ENCODE data around the gene DELE1. TPM values are rescaled to one million over a fixed set of nuclear protein-coding genes. Genes with fewer than 3 reads are reported as not detected.

DELE1 gene
- total RNA-seq: 75.1 and 81.5 TPM in 2 replicates

GRCh38 chr5:141923448-141924313, at the start of gene DELE1:
Gene DELE1 (plus strand): TSS chr5:141923871. CDS start chr5:141923942, 71 bp downstream.

GRCh38 chr5:141878186-141878710, 45.4 kb upstream of the DELE1 start, which contains the start of gene PCDH1:
Gene PCDH1 (minus strand): TSS chr5:141878410. CDS start chr5:141878262, 148 bp downstream.

GRCh38 chr5:141958113-141958512, 34.4 kb downstream of the DELE1 start, which contains the start of gene PCDH12:
Gene PCDH12 (minus strand): TSS chr5:141958202. CDS start chr5:141957851, 351 bp downstream.

GRCh38 chr5:141968914-141969608, 45.4 kb downstream of the DELE1 start, which contains the start of gene RNF14:
Gene RNF14 (plus strand): TSS chr5:141969105. CDS start chr5:141973589, 4,484 bp downstream.

Other genes with a start within 250 kb of the DELE1 start
- gene ARAP3, start 241.6 kb upstream of the DELE1 start, total RNA-seq: 45.8 and 84.3 TPM in 2 replicates
- 211 and 312 TPM in 2 replicates for gene PCDH1, start 45.5 kb upstream of the DELE1 start, total RNA-seq
- gene PCDH12, start 34.3 kb downstream of the DELE1 start, total RNA-seq: 32.7 and 55.6 TPM in 2 replicates
- 72.8 and 85.5 TPM in 2 replicates for gene RNF14, start 45.2 kb downstream of the DELE1 start, total RNA-seq
- 51.3 and 66.1 TPM in 2 replicates for gene GNPDA1, start 89.2 kb downstream of the DELE1 start, total RNA-seq
- 56.1 and 88.5 TPM in 2 replicates for gene NDFIP1, start 184.9 kb downstream of the DELE1 start, total RNA-seq